K562 (cell line): Measurements from ENCODE around the gene DCAF6. TPM values are rescaled to one million over a fixed set of nuclear protein-coding genes. Genes with fewer than 3 reads are reported as not detected.
A peak's percentile ranks its signal among the peaks of the same experiment; 100 is the strongest.

ENCODE experiments used
- CBX3 ChIP-seq, 2 experiments: IDR thresholded peaks; 1 replicate in 1 of 2; 2 replicates in 1 of 2; pipeline ENCODE4 v1.6.1; 2012; ENCODE audit warnings: inconsistent platforms in 2 of 2, low read length in 2 of 2, borderline replicate concordance in 1 of 2, control low read depth in 1 of 2
- DPF2 ChIP-seq: fragments of 450-650 bp; IDR thresholded peaks from 2 replicates; pipeline ENCODE4 v1.6.1; 2016
- NCOR1 ChIP-seq: fragments of 450-650 bp; IDR thresholded peaks from 2 replicates; pipeline ENCODE4 v1.6.1; 2016; ENCODE audit warnings: mild to moderate bottlenecking, moderate library complexity
- NR1H2 ChIP-seq: sonication (generic); formaldehyde crosslinking; IDR thresholded peaks from 2 replicates; pipeline ENCODE4 v1.4.0; 2020; ENCODE audit warnings: mild to moderate bottlenecking, missing genetic modification reagents
- NR2C2 ChIP-seq, 2 experiments: fragments of 200-800 bp in 1 of 2; sonication (Bioruptor generic) in 1 of 2; sonication (generic) in 1 of 2; formaldehyde crosslinking in 1 of 2; IDR thresholded peaks; 2 replicates each; pipeline versions ENCODE4 v1.6.1 to v1.8.0; 2016 to 2022; ENCODE audit warnings: mild to moderate bottlenecking in 1 of 2, missing compliant biosample characterization in 1 of 2, missing genetic modification characterization in 1 of 2, missing genetic modification reagents in 1 of 2
- POLR3A ChIP-seq: IDR thresholded peaks from 2 replicates; pipeline ENCODE4 v1.6.1; 2011; ENCODE audit warnings: borderline replicate concordance, mild to moderate bottlenecking, moderate library complexity; ENCODE audit not compliant: insufficient read length, insufficient read depth; ENCODE audit errors: extremely low read depth
- RBBP5 ChIP-seq: fragments of 200-600 bp; sonication (generic); IDR thresholded peaks from 2 replicates; pipeline ENCODE4 v1.6.1; 2012; ENCODE audit warnings: borderline replicate concordance, mild to moderate bottlenecking, low read length, control low read depth, inconsistent platforms; ENCODE audit not compliant: insufficient read depth, poor library complexity, severe bottlenecking
- RERE ChIP-seq: sonication (generic); formaldehyde crosslinking; IDR thresholded peaks from 2 replicates; pipeline ENCODE4 v1.8.0; 2023; ENCODE audit warnings: missing genetic modification reagents, mild to moderate bottlenecking, borderline replicate concordance
- SNIP1 ChIP-seq: fragments of 450-650 bp; IDR thresholded peaks from 2 replicates; pipeline ENCODE4 v1.7.1; 2017; ENCODE audit warnings: low read depth, mild to moderate bottlenecking
- THRAP3 ChIP-seq: fragments of 450-650 bp; IDR thresholded peaks from 2 replicates; pipeline ENCODE4 v1.6.1; 2016; ENCODE audit warnings: mild to moderate bottlenecking, inconsistent platforms, borderline replicate concordance
- TOE1 ChIP-seq, 2 experiments: fragments of 450-650 bp in 1 of 2; sonication (generic) in 1 of 2; formaldehyde crosslinking in 1 of 2; IDR thresholded peaks; 2 replicates each; pipeline versions ENCODE4 v1.7.1 to v1.8.0; 2016 to 2022; ENCODE audit warnings: borderline replicate concordance in 2 of 2, mild to moderate bottlenecking in 2 of 2, antibody characterized with exemption in 1 of 2, inconsistent platforms in 1 of 2, low read depth in 1 of 2, missing genetic modification reagents in 1 of 2, moderate library complexity in 1 of 2
- ZFP30 ChIP-seq: fragments of 250-450 bp; sonication (Bioruptor Pico); IDR thresholded peaks from 2 replicates; pipeline ENCODE4 v1.8.0; 2022; ENCODE audit warnings: moderate library complexity, mild to moderate bottlenecking, inconsistent platforms, borderline replicate concordance
- ZNF143 ChIP-seq: sonication (generic); formaldehyde crosslinking; IDR thresholded peaks from 2 replicates; pipeline ENCODE4 v1.9.0; 2022; ENCODE audit warnings: mild to moderate bottlenecking, missing genetic modification reagents
- ZNF217 ChIP-seq: sonication (generic); formaldehyde crosslinking; IDR thresholded peaks from 2 replicates; pipeline ENCODE4 v1.8.0; 2022; ENCODE audit warnings: mild to moderate bottlenecking, missing genetic modification reagents
- polyA plus RNA-seq, 8 experiments: library from polyadenylated mRNA; depleted of rRNA in 4 of 8; stranded (reverse) in 5 of 8; unstranded in 3 of 8; fragments of >200 nt; fragmentation: Nextera tagmentation in 2 of 8; fragmentation: Illumina TruSeq in 1 of 8; extraction: Ambion mirVana in 2 of 8; extraction: Trizol in 1 of 8; gene quantifications; 2 replicates each; pipeline versions ENCODE4 v1.2.1 to v1.2.3, GENCODE V29; 2011 to 2014; ENCODE audit warnings: inconsistent platforms in 1 of 8, missing spikeins in 1 of 8
- total RNA-seq, 7 experiments: library from RNA; depleted of rRNA in 6 of 7; stranded (reverse); fragments of >200 nt in 6 of 7; fragmentation: Illumina TruSeq in 2 of 7; extraction: Trizol in 2 of 7; gene quantifications; 2 replicates each; pipeline versions ENCODE4 v1.2.1 to v1.2.3, GENCODE V29; 2011 to 2021; ENCODE audit warnings: low replicate concordance in 1 of 7
- TF ChIP-seq, protein P1 (sequence below): fragments of 450-650 bp; formaldehyde crosslinking; IDR thresholded peaks from 2 replicates; pipeline ENCODE4 v1.4.0; 2020; ENCODE audit warnings: mild to moderate bottlenecking, moderate library complexity
- TF ChIP-seq, protein P2 (sequence below): fragments of 450-650 bp; formaldehyde crosslinking; IDR thresholded peaks from 2 replicates; pipeline ENCODE4 v1.4.0; 2022; ENCODE audit warnings: missing genetic modification characterization
- TF ChIP-seq, protein P3 (sequence below): fragments of 250-450 bp; sonication (Bioruptor Pico); IDR thresholded peaks from 2 replicates; pipeline ENCODE4 v1.5.0; 2021

DCAF6 gene
- total and polyA plus RNA-seq, 9 of the 15 experiments (the other 6 are each of a cell fraction or from before 2014, with no cell fraction given), result 19.1 to 102 (median 46.3) TPM

GRCh38 chr1:168009322-168009721 is 72.8 kb downstream of the DCAF6 start (continued):
- TF ChIP-seq, protein P1, sequence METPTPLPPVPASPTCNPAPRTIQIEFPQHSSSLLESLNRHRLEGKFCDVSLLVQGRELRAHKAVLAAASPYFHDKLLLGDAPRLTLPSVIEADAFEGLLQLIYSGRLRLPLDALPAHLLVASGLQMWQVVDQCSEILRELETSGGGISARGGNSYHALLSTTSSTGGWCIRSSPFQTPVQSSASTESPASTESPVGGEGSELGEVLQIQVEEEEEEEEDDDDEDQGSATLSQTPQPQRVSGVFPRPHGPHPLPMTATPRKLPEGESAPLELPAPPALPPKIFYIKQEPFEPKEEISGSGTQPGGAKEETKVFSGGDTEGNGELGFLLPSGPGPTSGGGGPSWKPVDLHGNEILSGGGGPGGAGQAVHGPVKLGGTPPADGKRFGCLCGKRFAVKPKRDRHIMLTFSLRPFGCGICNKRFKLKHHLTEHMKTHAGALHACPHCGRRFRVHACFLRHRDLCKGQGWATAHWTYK (CRISPR knock-in tag), result no peak
- TF ChIP-seq ZFP30 (no peak), NR1H2 (CRISPR knock-in tag) (no peak), POLR3A (no peak), ZNF143 (CRISPR knock-in tag) (no peak), CBX3 (IDR thresholded peaks at IDR 0.05; ENCODE audit: borderline replicate concordance in 1 of 2, low read length in 2 of 2) (no peak), RERE (no peak), RBBP5 (no peak), SNIP1 (0 out of 2 replicates have a peak, but pooled peaks have one; percentile 9), DPF2 (0 out of 2 replicates have a peak, but pooled peaks have one; percentile 14), TOE1 (IDR thresholded peaks at IDR 0.05; ENCODE audit: borderline replicate concordance) (0 out of 2 replicates have a peak, but pooled peaks have one; percentile 33), TOE1 (CRISPR knock-in tag; IDR thresholded peaks at IDR 0.05; ENCODE audit: borderline replicate concordance, low read depth) (no peak), THRAP3 (peak; percentile 72; the same call in 1 of the 2 replicates), NCOR1 (no peak), ZNF217 (CRISPR knock-in tag) (no peak), NR2C2 (CRISPR knock-in tag; IDR thresholded peaks at IDR 0.05) (no peak), NR2C2 (tag; IDR thresholded peaks at IDR 0.05) (no peak)
- TF ChIP-seq, protein P2, sequence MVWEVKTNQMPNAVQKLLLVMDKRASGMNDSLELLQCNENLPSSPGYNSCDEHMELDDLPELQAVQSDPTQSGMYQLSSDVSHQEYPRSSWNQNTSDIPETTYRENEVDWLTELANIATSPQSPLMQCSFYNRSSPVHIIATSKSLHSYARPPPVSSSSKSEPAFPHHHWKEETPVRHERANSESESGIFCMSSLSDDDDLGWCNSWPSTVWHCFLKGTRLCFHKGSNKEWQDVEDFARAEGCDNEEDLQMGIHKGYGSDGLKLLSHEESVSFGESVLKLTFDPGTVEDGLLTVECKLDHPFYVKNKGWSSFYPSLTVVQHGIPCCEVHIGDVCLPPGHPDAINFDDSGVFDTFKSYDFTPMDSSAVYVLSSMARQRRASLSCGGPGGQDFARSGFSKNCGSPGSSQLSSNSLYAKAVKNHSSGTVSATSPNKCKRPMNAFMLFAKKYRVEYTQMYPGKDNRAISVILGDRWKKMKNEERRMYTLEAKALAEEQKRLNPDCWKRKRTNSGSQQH (CRISPR knock-in tag), result peak; percentile 24; the same call in 1 of the 2 replicates
- TF ChIP-seq, protein P3, sequence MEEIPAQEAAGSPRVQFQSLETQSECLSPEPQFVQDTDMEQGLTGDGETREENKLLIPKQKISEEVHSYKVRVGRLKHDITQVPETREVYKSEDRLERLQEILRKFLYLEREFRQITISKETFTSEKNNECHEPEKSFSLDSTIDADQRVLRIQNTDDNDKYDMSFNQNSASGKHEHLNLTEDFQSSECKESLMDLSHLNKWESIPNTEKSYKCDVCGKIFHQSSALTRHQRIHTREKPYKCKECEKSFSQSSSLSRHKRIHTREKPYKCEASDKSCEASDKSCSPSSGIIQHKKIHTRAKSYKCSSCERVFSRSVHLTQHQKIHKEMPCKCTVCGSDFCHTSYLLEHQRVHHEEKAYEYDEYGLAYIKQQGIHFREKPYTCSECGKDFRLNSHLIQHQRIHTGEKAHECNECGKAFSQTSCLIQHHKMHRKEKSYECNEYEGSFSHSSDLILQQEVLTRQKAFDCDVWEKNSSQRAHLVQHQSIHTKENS, result no peak
